ENCODE data around the gene DEPDC5.

The DEPDC5 gene

GRCh38 chr22:31816750-31817149 is 62.9 kb downstream of the DEPDC5 start:
- no peaks in the 10 kb centered on the region for H3K27me3 Mint-ChIP-seq (ENCODE audit: low read depth)

DNA sequence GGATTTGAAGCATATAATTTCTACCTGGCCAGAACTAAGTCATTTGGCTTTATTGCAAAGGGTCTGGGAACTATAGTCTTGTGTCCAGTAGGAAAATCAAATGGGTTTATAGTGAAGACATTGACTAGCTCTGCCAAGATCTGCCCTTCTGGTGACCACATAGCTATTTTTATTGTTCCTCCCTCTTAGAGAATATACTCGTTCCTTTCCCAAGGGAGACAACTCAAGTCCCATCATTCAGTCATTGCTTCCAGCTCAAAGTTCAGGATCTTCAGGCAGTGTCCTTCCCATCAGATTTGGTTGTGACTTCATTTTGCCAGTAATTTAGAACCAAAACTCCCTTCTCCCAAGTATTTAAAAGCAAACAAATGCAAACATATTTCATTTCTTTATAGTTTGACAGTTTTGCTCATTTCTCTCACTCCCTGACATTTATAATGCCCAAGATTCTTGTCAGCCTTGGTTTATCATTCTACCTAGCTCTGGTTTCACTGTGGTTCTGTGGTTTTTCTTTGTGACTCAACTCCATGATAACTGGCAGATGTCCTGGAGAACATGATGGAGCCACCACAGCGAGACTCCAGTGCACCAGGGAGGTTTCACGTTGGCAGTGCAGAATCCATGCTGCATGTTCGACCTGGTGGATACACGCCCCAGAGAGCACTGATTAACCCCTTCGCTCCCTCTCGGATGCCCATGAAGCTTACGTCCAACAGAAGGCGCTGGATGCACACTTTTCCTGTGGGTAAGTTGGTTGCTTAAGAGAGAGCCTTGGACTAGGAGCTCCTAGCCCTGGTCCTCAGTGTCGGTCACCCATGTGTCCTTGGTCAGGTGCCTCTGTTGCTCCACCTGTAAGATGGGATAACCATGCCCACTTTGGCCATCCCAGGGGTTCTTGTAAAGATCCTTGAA is 64.9 kb downstream of the DEPDC5 start:
- Mint-ChIP-seq H3K27me3 (ENCODE audit: low read depth) (no peaks in the 10 kb centered on the region), H3K27ac (no peak overlapping the region), H3K9me3 (no peaks in the 10 kb centered on the region), H3K4me1 (ENCODE audit: low read depth) (peaks cover 8% of the 10 kb centered on the region), H3K36me3 (ENCODE audit: low read depth) (peaks cover 64% of the 10 kb centered on the region), H3K4me3 (no peak overlapping the region)

More at GRCh38 chr22:31816750-31817149, 62.9 kb downstream of the DEPDC5 start:
- peaks cover 8% of the 10 kb centered on the region for H3K4me1 Mint-ChIP-seq (ENCODE audit: low read depth)
- H3K9me3 Mint-ChIP-seq, result no peaks in the 10 kb centered on the region
- no peak overlapping the region for H3K4me3 Mint-ChIP-seq
- no peak overlapping the region for H3K27ac Mint-ChIP-seq
- peaks cover 59% of the 10 kb centered on the region for H3K36me3 Mint-ChIP-seq (ENCODE audit: low read depth)

- no peaks in the 10 kb centered on the region for H3K9me3 Mint-ChIP-seq
- peaks cover 55% of the 10 kb centered on the region for H3K36me3 Mint-ChIP-seq (ENCODE audit: low read depth)
- H3K4me3 Mint-ChIP-seq, result no peak overlapping the region
- H3K4me1 Mint-ChIP-seq (ENCODE audit: low read depth), result peaks cover 8% of the 10 kb centered on the region
- no peaks in the 10 kb centered on the region for H3K27me3 Mint-ChIP-seq (ENCODE audit: low read depth)
- no peak overlapping the region for H3K27ac Mint-ChIP-seq
These were observed 66.8 kb downstream of the DEPDC5 start for GRCh38 chr22:31820655-31821054.

GRCh38 chr22:31821572-31821971 is 67.8 kb downstream of the DEPDC5 start:
- Mint-ChIP-seq H3K27me3 (ENCODE audit: low read depth) (no peaks in the 10 kb centered on the region), H3K9me3 (no peaks in the 10 kb centered on the region), H3K4me3 (no peak overlapping the region), H3K27ac (no peak overlapping the region), H3K4me1 (ENCODE audit: low read depth) (peaks cover 8% of the 10 kb centered on the region), H3K36me3 (ENCODE audit: low read depth) (peaks cover 52% of the 10 kb centered on the region)

- H3K4me3 Mint-ChIP-seq, result no peak overlapping the region
- H3K27me3 Mint-ChIP-seq (ENCODE audit: low read depth), result no peaks in the 10 kb centered on the region
- H3K27ac Mint-ChIP-seq, result no peak overlapping the region
- peaks cover 49% of the 10 kb centered on the region for H3K36me3 Mint-ChIP-seq (ENCODE audit: low read depth)
- H3K9me3 Mint-ChIP-seq, result no peaks in the 10 kb centered on the region
- peaks cover 8% of the 10 kb centered on the region for H3K4me1 Mint-ChIP-seq (ENCODE audit: low read depth)
These were observed 68.7 kb downstream of the DEPDC5 start for GRCh38 chr22:31822523-31822922.

DNA sequence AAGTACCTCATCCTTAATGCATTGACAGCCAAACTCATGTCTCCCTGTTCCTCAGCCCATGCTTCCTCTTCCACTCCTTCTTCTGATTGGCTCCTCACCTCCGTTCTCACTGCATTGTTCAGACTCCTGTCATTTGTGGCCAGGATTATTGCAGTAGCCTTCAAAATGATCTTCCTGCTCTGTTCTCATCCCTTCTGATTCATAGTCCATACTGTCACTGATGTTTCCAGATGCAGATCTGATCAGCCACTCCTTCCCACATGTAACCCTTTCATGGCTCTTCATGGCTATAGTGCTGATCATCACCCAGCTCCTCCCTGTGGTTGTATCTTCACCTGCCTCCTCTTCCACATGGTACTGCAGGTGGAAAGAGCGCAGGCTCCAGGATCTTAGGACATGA is 71.7 kb downstream of the DEPDC5 start:
- Mint-ChIP-seq H3K27ac (no peak overlapping the region), H3K9me3 (no peaks in the 10 kb centered on the region), H3K4me1 (ENCODE audit: low read depth) (peaks cover 18% of the 10 kb centered on the region), H3K36me3 (ENCODE audit: low read depth) (peaks cover 44% of the 10 kb centered on the region), H3K27me3 (ENCODE audit: low read depth) (no peaks in the 10 kb centered on the region), H3K4me3 (no peak overlapping the region)

DNA sequence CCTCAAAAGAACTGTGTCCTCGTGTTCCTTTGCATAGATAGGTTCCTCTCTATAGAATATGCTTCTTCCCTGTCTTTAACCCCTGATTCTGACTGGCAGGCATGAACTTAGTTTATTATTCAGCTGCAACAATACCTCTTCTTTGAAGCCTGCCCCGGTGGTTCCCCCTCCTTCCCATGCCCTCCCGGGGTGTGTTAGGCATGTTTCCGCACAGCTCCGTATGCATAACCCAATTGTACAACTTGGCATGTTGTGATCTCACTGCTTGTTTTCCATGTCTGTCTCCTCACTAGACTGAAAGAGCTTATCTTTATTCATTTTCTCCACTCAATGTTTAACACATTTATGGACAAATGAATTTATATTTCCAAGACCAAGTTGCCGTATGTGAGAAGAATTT is 72.6 kb downstream of the DEPDC5 start:
- H3K4me1 Mint-ChIP-seq (ENCODE audit: low read depth), result peaks cover 19% of the 10 kb centered on the region
- H3K36me3 Mint-ChIP-seq (ENCODE audit: low read depth), result peaks cover 37% of the 10 kb centered on the region
- H3K27me3 Mint-ChIP-seq (ENCODE audit: low read depth), result no peaks in the 10 kb centered on the region
- no peak overlapping the region for H3K27ac Mint-ChIP-seq
- H3K4me3 Mint-ChIP-seq, result no peak overlapping the region
- no peaks in the 10 kb centered on the region for H3K9me3 Mint-ChIP-seq

GRCh38 chr22:31828739-31829138 is 74.9 kb downstream of the DEPDC5 start:
- H3K36me3 Mint-ChIP-seq (ENCODE audit: low read depth), result peaks cover 44% of the 10 kb centered on the region
- no peaks in the 10 kb centered on the region for H3K9me3 Mint-ChIP-seq
- H3K4me1 Mint-ChIP-seq (ENCODE audit: low read depth), result peaks cover 19% of the 10 kb centered on the region
- no peak overlapping the region for H3K27ac Mint-ChIP-seq
- no peaks in the 10 kb centered on the region for H3K27me3 Mint-ChIP-seq (ENCODE audit: low read depth)
- no peak overlapping the region for H3K4me3 Mint-ChIP-seq

DNA sequence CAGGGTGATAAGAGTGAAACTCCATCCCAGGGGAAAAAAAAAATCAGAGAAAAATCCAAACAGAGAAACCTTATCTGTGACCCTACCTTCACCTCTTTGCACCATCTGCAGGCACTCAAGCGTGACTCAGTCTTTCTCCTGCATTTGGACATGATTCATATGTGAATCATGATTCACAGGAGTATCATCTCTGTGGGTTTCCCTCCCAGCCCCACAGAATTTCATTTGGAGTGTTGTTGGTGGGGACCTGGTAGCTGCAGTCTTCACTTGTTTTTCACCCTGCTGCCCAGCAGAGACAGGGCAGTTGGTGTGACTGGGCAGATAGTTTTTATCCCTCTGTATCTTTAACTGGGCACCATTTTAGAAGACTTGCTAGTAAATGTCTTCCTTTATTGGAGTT is 75.7 kb downstream of the DEPDC5 start:
- H3K9me3 Mint-ChIP-seq, result no peaks in the 10 kb centered on the region
- H3K27me3 Mint-ChIP-seq (ENCODE audit: low read depth), result no peaks in the 10 kb centered on the region
- peak overlapping the region; percentile 55 for H3K4me3 Mint-ChIP-seq
- peak overlapping the region; percentile 88 for H3K27ac Mint-ChIP-seq
- peaks cover 19% of the 10 kb centered on the region for H3K4me1 Mint-ChIP-seq (ENCODE audit: low read depth)
- peaks cover 46% of the 10 kb centered on the region for H3K36me3 Mint-ChIP-seq (ENCODE audit: low read depth)

GRCh38 chr22:31830721-31831070 is 76.9 kb downstream of the DEPDC5 start:
- Mint-ChIP-seq H3K27ac (peak overlapping the region; percentile 76), H3K4me3 (no peak overlapping the region), H3K36me3 (ENCODE audit: low read depth) (peaks cover 45% of the 10 kb centered on the region), H3K9me3 (no peaks in the 10 kb centered on the region), H3K27me3 (ENCODE audit: low read depth) (no peaks in the 10 kb centered on the region), H3K4me1 (ENCODE audit: low read depth) (peaks cover 19% of the 10 kb centered on the region)

DNA sequence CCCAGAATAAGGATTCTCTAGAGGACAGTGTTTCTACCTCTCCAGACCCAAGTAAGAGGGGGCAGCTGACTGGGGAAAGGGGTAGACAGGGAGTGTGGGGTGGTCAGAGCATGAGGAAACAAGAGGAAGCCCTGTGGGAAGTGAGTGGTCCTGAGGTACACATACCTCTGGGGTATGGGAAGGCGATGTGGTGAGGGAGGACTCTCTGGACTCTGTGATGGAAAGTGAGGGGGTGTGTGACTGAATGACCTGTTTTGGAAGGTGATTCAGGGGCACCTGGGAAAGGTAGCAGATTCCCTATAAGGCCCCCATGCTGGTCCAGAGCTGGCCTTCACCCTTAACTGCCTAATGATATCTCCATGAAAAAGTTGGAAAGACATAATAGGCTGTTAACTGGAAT is 80.1 kb downstream of the DEPDC5 start:
- H3K27ac Mint-ChIP-seq, result no peak overlapping the region
- H3K4me3 Mint-ChIP-seq, result no peak overlapping the region
- H3K27me3 Mint-ChIP-seq (ENCODE audit: low read depth), result no peaks in the 10 kb centered on the region
- H3K9me3 Mint-ChIP-seq, result no peaks in the 10 kb centered on the region
- peaks cover 36% of the 10 kb centered on the region for H3K36me3 Mint-ChIP-seq (ENCODE audit: low read depth)
- peaks cover 14% of the 10 kb centered on the region for H3K4me1 Mint-ChIP-seq (ENCODE audit: low read depth)

GRCh38 chr22:31836010-31836409 is 82.2 kb downstream of the DEPDC5 start:
- Mint-ChIP-seq H3K27me3 (ENCODE audit: low read depth) (no peaks in the 10 kb centered on the region), H3K4me3 (no peak overlapping the region), H3K9me3 (no peaks in the 10 kb centered on the region), H3K4me1 (ENCODE audit: low read depth) (no peaks in the 10 kb centered on the region), H3K36me3 (ENCODE audit: low read depth) (peaks cover 31% of the 10 kb centered on the region), H3K27ac (no peak overlapping the region)

- Mint-ChIP-seq H3K4me1 (ENCODE audit: low read depth) (peaks cover 7% of the 10 kb centered on the region), H3K36me3 (ENCODE audit: low read depth) (peaks cover 31% of the 10 kb centered on the region), H3K9me3 (no peaks in the 10 kb centered on the region), H3K27me3 (ENCODE audit: low read depth) (no peaks in the 10 kb centered on the region), H3K4me3 (no peak overlapping the region), H3K27ac (no peak overlapping the region)
These were observed 85.1 kb downstream of the DEPDC5 start for GRCh38 chr22:31838917-31839316.

GRCh38 chr22:31839986-31840385 is 86.2 kb downstream of the DEPDC5 start:
- H3K9me3 Mint-ChIP-seq, result no peaks in the 10 kb centered on the region
- peaks cover 36% of the 10 kb centered on the region for H3K36me3 Mint-ChIP-seq (ENCODE audit: low read depth)
- no peaks in the 10 kb centered on the region for H3K27me3 Mint-ChIP-seq (ENCODE audit: low read depth)
- H3K27ac Mint-ChIP-seq, result no peak overlapping the region
- H3K4me3 Mint-ChIP-seq, result no peak overlapping the region
- peaks cover 7% of the 10 kb centered on the region for H3K4me1 Mint-ChIP-seq (ENCODE audit: low read depth)

DNA sequence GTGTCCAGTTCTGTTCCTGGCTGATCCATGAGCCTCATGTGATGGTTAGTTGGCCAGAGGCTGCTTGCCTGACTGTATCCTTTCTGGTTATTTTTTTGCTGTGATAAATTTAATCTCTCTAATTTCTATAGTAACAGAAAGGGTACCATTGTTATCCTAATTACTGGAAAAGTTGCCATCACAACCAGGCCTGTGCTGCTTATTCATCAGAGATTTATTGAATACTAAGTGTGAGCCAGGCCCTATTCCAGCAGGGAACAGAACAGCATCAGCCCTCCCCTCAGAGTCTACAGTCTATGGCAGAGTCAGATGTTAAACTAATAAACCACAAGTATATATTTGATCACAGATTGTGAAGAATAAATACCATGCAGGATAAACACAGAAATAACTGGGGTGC is 86.8 kb downstream of the DEPDC5 start:
- peaks cover 38% of the 10 kb centered on the region for H3K36me3 Mint-ChIP-seq (ENCODE audit: low read depth)
- peaks cover 7% of the 10 kb centered on the region for H3K4me1 Mint-ChIP-seq (ENCODE audit: low read depth)
- H3K9me3 Mint-ChIP-seq, result no peaks in the 10 kb centered on the region
- H3K27ac Mint-ChIP-seq, result no peak overlapping the region
- H3K27me3 Mint-ChIP-seq (ENCODE audit: low read depth), result no peaks in the 10 kb centered on the region
- H3K4me3 Mint-ChIP-seq, result no peak overlapping the region

Measured in T-helper 1 cell treated with Interleukin-12 subunit alpha and Interleukin-12 subunit beta and Interleukin-4 antibody, amounts not matched to agents 30 μg/mL and 1 μg/mL, for 36 hours (primary cell).